Loucy (cell line): ENCODE data around the gene FBN1.

Experiments
- H2AFZ ChIP-seq: fragments of 200-600 bp; sonication (generic); 2 replicates; pipeline ENCODE4 v1.6.0; 2016; ENCODE audit warnings: antibody characterized with exemption, mild to moderate bottlenecking, low read length, moderate library complexity
- H3F3A ChIP-seq: fragments of 200-600 bp; 2 replicates; pipeline ENCODE4 v1.6.0; 2016; ENCODE audit warnings: antibody characterized with exemption, low read depth, mild to moderate bottlenecking
- H3K27me3 ChIP-seq: fragments of 200-600 bp; sonication (generic); 2 replicates; pipeline ENCODE4 v1.6.1; 2014; ENCODE audit warnings: low read length, mild to moderate bottlenecking; ENCODE audit not compliant: insufficient read depth, poor library complexity, severe bottlenecking
- H3K36me3 ChIP-seq: fragments of 200-600 bp; sonication (generic); 2 replicates; pipeline ENCODE4 v1.6.1; 2016; ENCODE audit warnings: low read length; ENCODE audit not compliant: insufficient read depth
- H3K4me1 ChIP-seq: fragments of 200-600 bp; sonication (generic); 2 replicates; pipeline ENCODE4 v1.5.1; 2014; ENCODE audit warnings: low read length, mild to moderate bottlenecking; ENCODE audit not compliant: insufficient read depth, poor library complexity, severe bottlenecking
- H3K4me2 ChIP-seq: fragments of 200-600 bp; sonication (generic); 2 replicates; pipeline ENCODE4 v1.6.0; 2014; ENCODE audit warnings: antibody characterized with exemption, low read length, low read depth, mild to moderate bottlenecking; ENCODE audit not compliant: poor library complexity, severe bottlenecking
- H3K4me3 ChIP-seq: fragments of 200-600 bp; sonication (generic); 2 replicates; pipeline ENCODE4 v1.5.1; 2014; ENCODE audit warnings: low read length, mild to moderate bottlenecking, mixed read lengths; ENCODE audit not compliant: poor library complexity, severe bottlenecking
- H3K79me2 ChIP-seq: fragments of 200-600 bp; sonication (generic); 2 replicates; pipeline ENCODE4 v1.6.1; 2014; ENCODE audit warnings: low read length; ENCODE audit not compliant: insufficient read depth
- H3K9ac ChIP-seq: fragments of 200-600 bp; sonication (generic); 2 replicates; pipeline ENCODE4 v1.6.0; 2014; ENCODE audit warnings: mild to moderate bottlenecking, low read depth, low read length, moderate library complexity; ENCODE audit not compliant: poor library complexity, severe bottlenecking
- H3K9me2 ChIP-seq: fragments of 200-600 bp; sonication (generic); replicated peaks from 2 replicates; pipeline ENCODE4 v1.6.1; 2016; ENCODE audit warnings: low read depth, low read length, mixed read lengths
- H3K9me3 ChIP-seq: fragments of 200-600 bp; sonication (generic); 2 replicates; pipeline ENCODE4 v1.6.1; 2014; ENCODE audit warnings: mild to moderate bottlenecking, antibody characterized with exemption, low read length, low read depth; ENCODE audit not compliant: insufficient read depth
- H4K20me1 ChIP-seq: fragments of 200-600 bp; sonication (generic); 2 replicates; pipeline ENCODE4 v1.6.0; 2014; ENCODE audit warnings: antibody characterized with exemption, low read length, mild to moderate bottlenecking; ENCODE audit not compliant: insufficient read depth, poor library complexity, severe bottlenecking
- CTCF ChIP-seq: fragments of 200-600 bp; sonication (generic); conservative IDR thresholded peaks from 2 replicates; pipeline ENCODE4 v1.5.1; 2014; ENCODE audit warnings: mild to moderate bottlenecking, antibody characterized with exemption, low read length
- EZH2phosphoT487 ChIP-seq: fragments of 200-600 bp; IDR thresholded peaks from 2 replicates; pipeline ENCODE4 v1.6.1; 2018; ENCODE audit warnings: antibody characterized with exemption, mild to moderate bottlenecking, moderate library complexity, borderline replicate concordance

Gene FBN1

GRCh38 chr15:48675436-48675835, 29.9 kb upstream of the FBN1 start:
- Histone ChIP-seq H3K36me3 (no peaks in the 10 kb centered on the region), H2AFZ (no peak overlapping the region), H3K9ac (no peak overlapping the region), H3K4me1 (no peaks in the 10 kb centered on the region), H3K4me3 (no peak overlapping the region), H4K20me1 (no peaks in the 10 kb centered on the region), H3K9me3 (no peaks in the 10 kb centered on the region), H3F3A (no peaks in the 10 kb centered on the region), H3K79me2 (no peaks in the 10 kb centered on the region), H3K9me2 (no peaks in the 10 kb centered on the region), H3K4me2 (no peak overlapping the region), H3K27me3 (no peaks in the 10 kb centered on the region)
- TF ChIP-seq CTCF = no peak
- no peak for TF ChIP-seq EZH2phosphoT487

- no peaks in the 10 kb centered on the region for H3K9me2 ChIP-seq
- H3F3A ChIP-seq = no peaks in the 10 kb centered on the region
- TF ChIP-seq CTCF (no peak), EZH2phosphoT487 (no peak)
- no peaks in the 10 kb centered on the region for H4K20me1 ChIP-seq
- H3K4me3 ChIP-seq = no peak overlapping the region
- no peak overlapping the region for H2AFZ ChIP-seq
- H3K9me3 ChIP-seq = no peaks in the 10 kb centered on the region
- no peaks in the 10 kb centered on the region for H3K27me3 ChIP-seq
- no peaks in the 10 kb centered on the region for H3K79me2 ChIP-seq
- no peaks in the 10 kb centered on the region for H3K36me3 ChIP-seq
- H3K9ac ChIP-seq = no peak overlapping the region
- no peaks in the 10 kb centered on the region for H3K4me1 ChIP-seq
- no peak overlapping the region for H3K4me2 ChIP-seq
Observed at GRCh38 chr15:48674876-48675275, 29.4 kb upstream of the FBN1 start.

- no peaks in the 10 kb centered on the region for H3K4me1 ChIP-seq
- no peaks in the 10 kb centered on the region for H3F3A ChIP-seq
- H4K20me1 ChIP-seq = no peaks in the 10 kb centered on the region
- TF ChIP-seq CTCF (no peak), EZH2phosphoT487 (no peak)
- no peak overlapping the region for H3K4me3 ChIP-seq
- H3K9ac ChIP-seq = no peak overlapping the region
- no peaks in the 10 kb centered on the region for H3K9me2 ChIP-seq
- H3K4me2 ChIP-seq = no peak overlapping the region
- H3K36me3 ChIP-seq = no peaks in the 10 kb centered on the region
- H3K79me2 ChIP-seq = no peaks in the 10 kb centered on the region
- no peaks in the 10 kb centered on the region for H3K27me3 ChIP-seq
- no peak overlapping the region for H2AFZ ChIP-seq
- no peaks in the 10 kb centered on the region for H3K9me3 ChIP-seq
Observed at GRCh38 chr15:48672206-48672605, 26.7 kb upstream of the FBN1 start.
